PC-3 (cell line): ENCODE results near the gene SLC2A13. TPM values are rescaled to one million over a fixed set of nuclear protein-coding genes. Genes with fewer than 3 reads are reported as not detected.

ENCODE experiments used
- ATAC-seq: fragments of 200-7000 bp; cut with Tn5 transposase; 2 replicates; pipeline ENCODE4 v1.9.1; 2020; ENCODE audit warnings: mild to moderate bottlenecking, moderate library complexity
- BruUV-seq: library from RNA; stranded (reverse); fragments of 400-500 nt; replicated peaks from 2 replicates; lab custom pipeline; 2021; lab: Mats Ljungman, UMichigan
- CTCF ChIA-PET: fragments of 300-600 bp; sonication (Branson Sonifier 250); formaldehyde crosslinking; loops from one replicate; lab custom pipeline; 2022; ENCODE audit warnings: antibody characterized with exemption; lab: Charles Lee
- POLR2A ChIA-PET: fragments of 300-600 bp; sonication (Branson Sonifier 250); formaldehyde crosslinking; loops from one replicate; lab custom pipeline; 2022; ENCODE audit warnings: antibody characterized with exemption; ENCODE audit not compliant: unreplicated experiment; lab: Charles Lee
- DNase-seq: peaks from one replicate; pipeline ENCODE4 v3.0.0-alpha.2; 2015
- H2AFZ ChIP-seq: fragments of 300-600 bp; sonication (generic); 2 replicates; pipeline ENCODE4 v1.6.0; 2016; ENCODE audit warnings: antibody characterized with exemption, low read length
- H3F3A ChIP-seq: fragments of 300-600 bp; sonication (generic); one replicate; pipeline ENCODE4 v1.6.0; 2017; ENCODE audit warnings: antibody characterized with exemption, low read length, control low read depth, mild to moderate bottlenecking; ENCODE audit not compliant: unreplicated experiment
- H3K27ac ChIP-seq: fragments of 300-600 bp; sonication (generic); 2 replicates; pipeline ENCODE4 v1.5.1; 2016; ENCODE audit warnings: mild to moderate bottlenecking, low read length
- H3K27me3 ChIP-seq: fragments of 300-600 bp; sonication (generic); 2 replicates; pipeline ENCODE4 v1.6.1; 2016; ENCODE audit warnings: low read length, mixed read lengths
- H3K36me3 ChIP-seq: fragments of 300-600 bp; sonication (generic); 2 replicates; pipeline ENCODE4 v1.6.1; 2016; ENCODE audit warnings: low read depth, mixed run types, low read length, mixed read lengths
- H3K4me1 ChIP-seq: fragments of 300-600 bp; sonication (generic); 2 replicates; pipeline ENCODE4 v1.5.1; 2016; ENCODE audit warnings: low read length; ENCODE audit not compliant: insufficient read depth
- H3K4me2 ChIP-seq: fragments of 300-600 bp; sonication (generic); 2 replicates; pipeline ENCODE4 v1.6.0; 2016; ENCODE audit warnings: low read length
- H3K4me3 ChIP-seq: fragments of 300-600 bp; sonication (generic); 2 replicates; pipeline ENCODE4 v1.5.1; 2016; ENCODE audit warnings: mild to moderate bottlenecking, low read length, mixed read lengths
- H3K79me2 ChIP-seq: fragments of 300-600 bp; sonication (generic); 2 replicates; pipeline ENCODE4 v1.6.1; 2017; ENCODE audit warnings: low read length, mixed read lengths
- H3K9ac ChIP-seq: fragments of 300-600 bp; sonication (generic); 2 replicates; pipeline ENCODE4 v1.6.0; 2016; ENCODE audit warnings: mild to moderate bottlenecking, low read length
- H3K9me2 ChIP-seq: fragments of 300-600 bp; sonication (generic); replicated peaks from 2 replicates; pipeline ENCODE4 v1.6.1; 2016; ENCODE audit warnings: mixed run types, low read length, mixed read lengths
- H3K9me3 ChIP-seq: fragments of 300-600 bp; sonication (generic); 2 replicates; pipeline ENCODE4 v1.6.1; 2016; ENCODE audit warnings: low read length, mixed read lengths
- H4K20me1 ChIP-seq: fragments of 300-600 bp; sonication (generic); 2 replicates; pipeline ENCODE4 v1.6.1; 2016; ENCODE audit warnings: low read length, mixed read lengths
- CTCF ChIP-seq: fragments of 300-600 bp; sonication (generic); conservative IDR thresholded peaks from 2 replicates; pipeline ENCODE4 v1.5.1; 2017; ENCODE audit warnings: antibody characterized with exemption, low read depth, mild to moderate bottlenecking, low read length
- EZH2 ChIP-seq: fragments of 300-600 bp; sonication (generic); IDR thresholded peaks from one replicate; pipeline ENCODE4 v1.6.1; 2017; ENCODE audit warnings: antibody characterized with exemption, mild to moderate bottlenecking, low read length; ENCODE audit not compliant: unreplicated experiment
- EZH2phosphoT487 ChIP-seq: fragments of 300-600 bp; sonication (generic); IDR thresholded peaks from 2 replicates; pipeline ENCODE4 v1.6.1; 2018; ENCODE audit warnings: mild to moderate bottlenecking, antibody characterized with exemption, low read length, borderline replicate concordance
- intact Hi-C: fragments of 100-400 bp; cut with micrococcal nuclease; formaldehyde crosslinking; loops from 2 replicates; pipeline ENCODE4 v1.9.0; 2023
- total RNA-seq: library from RNA; depleted of rRNA; stranded (reverse); fragments of >200 nt; gene quantifications from 2 replicates; pipeline ENCODE4 v1.2.3, GENCODE V29; 2014

SLC2A13 gene
- total RNA-seq, 1 experiment from 2014 or later, result 3.4 TPM

- H3K4me3 ChIP-seq, result no peak overlapping the region
- no peaks in the 10 kb centered on the region for H4K20me1 ChIP-seq
- no peak for DNase-seq
- no peaks in the 10 kb centered on the region for H3K36me3 ChIP-seq
- intact Hi-C loops, result no loop called here
- ATAC-seq, result no peak
- H3K9me2 ChIP-seq, result no peaks in the 10 kb centered on the region
- no peak overlapping the region for H3K4me2 ChIP-seq
- no peaks in the 10 kb centered on the region for H3K9me3 ChIP-seq
- no peaks in the 10 kb centered on the region for H3K27me3 ChIP-seq
- H3F3A ChIP-seq, result no peaks in the 10 kb centered on the region
- H3K27ac ChIP-seq, result no peak overlapping the region
- TF ChIP-seq EZH2phosphoT487 (no peak), EZH2 (no peak), CTCF (no peak)
- no peaks in the 10 kb centered on the region for H3K4me1 ChIP-seq
- POLR2A ChIA-PET, result interaction anchor here (0.5 kb wide), 1 partner anchor 295 kb away, joined by 3 read pairs; no protein-coding TSS in a partner anchor
- no TSS peak for BruUV-seq
- CTCF ChIA-PET, result no interaction called here
- H2AFZ ChIP-seq, result no peak overlapping the region
- no peak overlapping the region for H3K9ac ChIP-seq
- no peaks in the 10 kb centered on the region for H3K79me2 ChIP-seq
Observed at GRCh38 chr12:39816671-39817185, 289.2 kb downstream of the SLC2A13 start.

- no peak overlapping the region for H3K27ac ChIP-seq
- no peak overlapping the region for H3K4me3 ChIP-seq
- no peaks in the 10 kb centered on the region for H3K27me3 ChIP-seq
- H3F3A ChIP-seq, result no peaks in the 10 kb centered on the region
- H3K4me1 ChIP-seq, result no peaks in the 10 kb centered on the region
- H2AFZ ChIP-seq, result no peak overlapping the region
- CTCF ChIA-PET, result no interaction called here
- DNase-seq (no peak), ATAC-seq (no peak)
- H3K9me3 ChIP-seq, result no peaks in the 10 kb centered on the region
- no peaks in the 10 kb centered on the region for H3K9me2 ChIP-seq
- H3K9ac ChIP-seq, result no peak overlapping the region
- no peaks in the 10 kb centered on the region for H3K36me3 ChIP-seq
- no TSS peak for BruUV-seq
- intact Hi-C loops, result no loop called here
- POLR2A ChIA-PET, result no interaction called here
- TF ChIP-seq EZH2 (no peak), CTCF (no peak), EZH2phosphoT487 (no peak)
- no peak overlapping the region for H3K4me2 ChIP-seq
- no peaks in the 10 kb centered on the region for H3K79me2 ChIP-seq
- H4K20me1 ChIP-seq, result no peaks in the 10 kb centered on the region
Observed at GRCh38 chr12:39815746-39816145, 290.1 kb downstream of the SLC2A13 start.

GRCh38 chr12:39814626-39815025 lies 291.3 kb downstream of the SLC2A13 start:
- CTCF ChIA-PET, result no interaction called here
- TF ChIP-seq EZH2phosphoT487 (no peak), CTCF (no peak), EZH2 (no peak)
- Histone ChIP-seq H3K27ac (no peak overlapping the region), H3K4me2 (no peak overlapping the region), H4K20me1 (no peaks in the 10 kb centered on the region), H2AFZ (no peak overlapping the region), H3K9ac (no peak overlapping the region), H3K27me3 (no peaks in the 10 kb centered on the region), H3K79me2 (no peaks in the 10 kb centered on the region), H3K9me2 (no peaks in the 10 kb centered on the region), H3K4me1 (no peaks in the 10 kb centered on the region), H3K36me3 (no peaks in the 10 kb centered on the region), H3K4me3 (no peak overlapping the region), H3F3A (no peaks in the 10 kb centered on the region), H3K9me3 (no peaks in the 10 kb centered on the region)
- intact Hi-C loops, result no loop called here
- no TSS peak for BruUV-seq
- ATAC-seq, result no peak
- no peak for DNase-seq
- POLR2A ChIA-PET, result no interaction called here
